Peyer's patch (tissue), 4 donors: ENCODE measurements around the gene ASB6.

Source experiments
- CTCF ChIP-seq, 6 experiments: fragments of 450-650 bp in 4 of 6; fragments of 200-600 bp in 2 of 6; sonication (generic) in 1 of 6; IDR thresholded peaks; one replicate each; pipeline ENCODE4 v1.5.1; 2017 to 2019; ENCODE audit warnings: antibody characterized with exemption in 6 of 6, mild to moderate bottlenecking in 3 of 6, moderate library complexity in 1 of 6
- POLR2A ChIP-seq, 2 donors: fragments of 450-650 bp; IDR thresholded peaks; one replicate each; pipeline ENCODE4 v1.5.1; 2017; ENCODE audit warnings: antibody characterized with exemption in 2 of 2, mild to moderate bottlenecking in 2 of 2, moderate library complexity in 2 of 2

- no peak for TF ChIP-seq CTCF (IDR thresholded peaks at IDR 0.05)
- no peak for TF ChIP-seq POLR2A (IDR thresholded peaks at IDR 0.05)
Observed at GRCh38 chr9:129619787-129620668, 21.9 kb downstream of the ASB6 start.
